K562 (cell line): ENCODE data around the gene SOX30. TPM values are rescaled to one million over a fixed set of nuclear protein-coding genes. Genes with fewer than 3 reads are reported as not detected.

Experiments
- BRD9 ChIP-seq: fragments of 450-650 bp; IDR thresholded peaks from 2 replicates; pipeline ENCODE4 v1.6.1; 2018; ENCODE audit warnings: low read depth; ENCODE audit not compliant: partially characterized antibody
- CHAMP1 ChIP-seq: fragments of 450-650 bp; IDR thresholded peaks from 2 replicates; pipeline ENCODE4 v1.6.1; 2016; ENCODE audit warnings: mild to moderate bottlenecking
- CREB1 ChIP-seq, 2 experiments: sonication (generic) in 1 of 2; formaldehyde crosslinking in 1 of 2; IDR thresholded peaks; 2 replicates each; pipeline versions ENCODE4 v1.6.1 to v1.8.0; 2012 to 2022; ENCODE audit warnings: inconsistent platforms in 1 of 2, mild to moderate bottlenecking in 1 of 2, missing genetic modification reagents in 1 of 2, moderate library complexity in 1 of 2
- CREM ChIP-seq: IDR thresholded peaks from 2 replicates; pipeline ENCODE4 v1.6.1; 2014; ENCODE audit warnings: antibody characterized with exemption, low read depth
- HDAC3 ChIP-seq: fragments of 450-650 bp; IDR thresholded peaks from 2 replicates; pipeline ENCODE4 v1.6.1; 2018; ENCODE audit warnings: borderline replicate concordance, mild to moderate bottlenecking, moderate library complexity; ENCODE audit not compliant: partially characterized antibody
- HMG20B ChIP-seq: fragments of 250-450 bp; sonication (Bioruptor Pico); IDR thresholded peaks from 2 replicates; pipeline ENCODE4 v1.5.0; 2021; ENCODE audit warnings: mild to moderate bottlenecking
- HMGN3 ChIP-seq: IDR thresholded peaks from 2 replicates; pipeline ENCODE4 v1.6.1; 2011; ENCODE audit warnings: borderline replicate concordance, low read depth, mild to moderate bottlenecking, mixed read lengths, low read length; ENCODE audit not compliant: insufficient read length; ENCODE audit errors: extremely low read depth
- MEF2D ChIP-seq: conservative IDR thresholded peaks from 2 replicates; pipeline ENCODE4 v1.6.1; 2016; ENCODE audit warnings: low read depth, missing genetic modification characterization, missing compliant biosample characterization
- MTA2 ChIP-seq: fragments of 450-650 bp; IDR thresholded peaks from 2 replicates; pipeline ENCODE4 v1.6.1; 2016; ENCODE audit warnings: low read depth
- NFIC ChIP-seq: fragments of 450-650 bp; IDR thresholded peaks from 2 replicates; pipeline ENCODE4 v1.6.1; 2017; ENCODE audit warnings: mild to moderate bottlenecking, inconsistent platforms
- PHF20 ChIP-seq: fragments of 450-650 bp; IDR thresholded peaks from 2 replicates; pipeline ENCODE4 v1.6.1; 2018; ENCODE audit not compliant: partially characterized antibody
- RBM17 ChIP-seq: fragments of 200-400 bp; formaldehyde crosslinking; IDR thresholded peaks from 2 replicates; pipeline ENCODE4 v1.6.1; 2017; ENCODE audit warnings: low read depth, mild to moderate bottlenecking, low read length, borderline replicate concordance
- RNF2 ChIP-seq: sonication (generic); IDR thresholded peaks from 2 replicates; pipeline ENCODE4 v1.6.1; 2016
- SAP30 ChIP-seq: fragments of 200-600 bp; sonication (generic); IDR thresholded peaks from 2 replicates; pipeline ENCODE4 v1.6.1; 2012; ENCODE audit warnings: borderline replicate concordance, low read depth, mild to moderate bottlenecking, moderate library complexity, low read length, control low read depth, inconsistent platforms; ENCODE audit not compliant: insufficient read depth, poor library complexity, severe bottlenecking
- SMARCE1 ChIP-seq: fragments of 450-650 bp; IDR thresholded peaks from 2 replicates; pipeline ENCODE4 v1.7.1; 2016; ENCODE audit warnings: mild to moderate bottlenecking
- SRSF1 ChIP-seq: fragments of 200-400 bp; formaldehyde crosslinking; IDR thresholded peaks from 2 replicates; pipeline ENCODE4 v1.6.1; 2017; ENCODE audit warnings: mild to moderate bottlenecking, low read depth, low read length, moderate library complexity
- TCF7 ChIP-seq: sonication (generic); IDR thresholded peaks from 2 replicates; pipeline ENCODE4 v1.6.1; 2016; ENCODE audit warnings: antibody characterized with exemption, borderline replicate concordance
- TEAD1 ChIP-seq, 2 experiments: fragments of 450-650 bp in 1 of 2; sonication (generic) in 1 of 2; formaldehyde crosslinking; IDR thresholded peaks; 2 replicates each; pipeline versions ENCODE4 v1.4.0 to v1.8.0; 2020 to 2022; ENCODE audit warnings: mild to moderate bottlenecking in 2 of 2, missing genetic modification reagents in 1 of 2
- TOE1 ChIP-seq, 2 experiments: fragments of 450-650 bp in 1 of 2; sonication (generic) in 1 of 2; formaldehyde crosslinking in 1 of 2; IDR thresholded peaks; 2 replicates each; pipeline versions ENCODE4 v1.7.1 to v1.8.0; 2016 to 2022; ENCODE audit warnings: borderline replicate concordance in 2 of 2, mild to moderate bottlenecking in 2 of 2, antibody characterized with exemption in 1 of 2, inconsistent platforms in 1 of 2, low read depth in 1 of 2, missing genetic modification reagents in 1 of 2, moderate library complexity in 1 of 2
- ZEB2 ChIP-seq: fragments of 450-650 bp; IDR thresholded peaks from 2 replicates; pipeline ENCODE4 v1.6.1; 2016
- ZKSCAN3 ChIP-seq: fragments of 250-450 bp; sonication (Bioruptor Pico); IDR thresholded peaks from 2 replicates; pipeline ENCODE4 v1.4.0; 2020
- ZNF224 ChIP-seq: sonication (generic); formaldehyde crosslinking; IDR thresholded peaks from 2 replicates; pipeline ENCODE4 v1.8.0; 2022; ENCODE audit warnings: mild to moderate bottlenecking, missing genetic modification reagents
- ZNF282 ChIP-seq: sonication (generic); formaldehyde crosslinking; IDR thresholded peaks from 2 replicates; pipeline ENCODE4 v1.8.1; 2023; ENCODE audit warnings: missing genetic modification reagents
- ZNF830 ChIP-seq: fragments of 250-450 bp; sonication (Bioruptor Pico); IDR thresholded peaks from 2 replicates; pipeline ENCODE4 v1.5.0; 2021; ENCODE audit warnings: mild to moderate bottlenecking
- polyA plus RNA-seq, 8 experiments: library from polyadenylated mRNA; depleted of rRNA in 4 of 8; stranded (reverse) in 5 of 8; unstranded in 3 of 8; fragments of >200 nt; fragmentation: Nextera tagmentation in 2 of 8; fragmentation: Illumina TruSeq in 1 of 8; extraction: Ambion mirVana in 2 of 8; extraction: Trizol in 1 of 8; gene quantifications; 2 replicates each; pipeline versions ENCODE4 v1.2.1 to v1.2.3, GENCODE V29; 2011 to 2014; ENCODE audit warnings: inconsistent platforms in 1 of 8, missing spikeins in 1 of 8
- total RNA-seq, 7 experiments: library from RNA; depleted of rRNA in 6 of 7; stranded (reverse); fragments of >200 nt in 6 of 7; fragmentation: Illumina TruSeq in 2 of 7; extraction: Trizol in 2 of 7; gene quantifications; 2 replicates each; pipeline versions ENCODE4 v1.2.1 to v1.2.3, GENCODE V29; 2011 to 2021; ENCODE audit warnings: low replicate concordance in 1 of 7
- TF ChIP-seq, protein P1 (sequence below): fragments of 450-650 bp; IDR thresholded peaks from 2 replicates; pipeline ENCODE4 v1.6.1; 2016; ENCODE audit warnings: antibody characterized with exemption
- TF ChIP-seq, protein P2 (sequence below): fragments of 450-650 bp; formaldehyde crosslinking; IDR thresholded peaks from 2 replicates; pipeline ENCODE4 v1.4.0; 2020; ENCODE audit warnings: mild to moderate bottlenecking

The SOX30 gene
- total and polyA plus RNA-seq, 9 of the 15 experiments (the other 6 are each of a cell fraction or from before 2014, with no cell fraction given) = not detected

- TF ChIP-seq TEAD1 (CRISPR knock-in tag; IDR thresholded peaks at IDR 0.05) = peak in 1 of 2 experiments; percentile 73; a peak in 1 of 4 replicates
- TF ChIP-seq ZNF224 (CRISPR knock-in tag) = no peak
- peak; percentile 86 for TF ChIP-seq HDAC3
- TF ChIP-seq NFIC = peak; percentile 89
- no peak for TF ChIP-seq HMG20B (CRISPR knock-in tag)
- TF ChIP-seq CHAMP1 = peak; percentile 60; the same call in 1 of the 2 replicates
- TF ChIP-seq, protein P1, sequence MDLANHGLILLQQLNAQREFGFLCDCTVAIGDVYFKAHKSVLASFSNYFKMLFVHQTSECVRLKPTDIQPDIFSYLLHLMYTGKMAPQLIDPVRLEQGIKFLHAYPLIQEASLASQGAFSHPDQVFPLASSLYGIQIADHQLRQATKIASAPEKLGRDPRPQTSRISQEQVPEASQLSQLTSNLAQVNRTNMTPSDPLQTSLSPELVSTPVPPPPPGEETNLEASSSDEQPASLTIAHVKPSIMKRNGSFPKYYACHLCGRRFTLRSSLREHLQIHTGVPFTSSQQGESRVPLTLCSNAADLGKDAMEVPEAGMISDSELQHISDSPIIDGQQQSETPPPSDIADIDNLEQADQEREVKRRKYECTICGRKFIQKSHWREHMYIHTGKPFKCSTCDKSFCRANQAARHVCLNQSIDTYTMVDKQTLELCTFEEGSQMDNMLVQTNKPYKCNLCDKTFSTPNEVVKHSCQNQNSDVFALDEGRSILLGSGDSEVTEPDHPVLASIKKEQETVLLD = no peak; the same call in 1 of the 2 replicates
- peak; percentile 67 for TF ChIP-seq ZEB2
- TF ChIP-seq PHF20 = no peak
- TF ChIP-seq CREM = peak; percentile 47; the same call in 1 of the 2 replicates
- TF ChIP-seq SRSF1 = no peak
- no peak for TF ChIP-seq ZNF830 (CRISPR knock-in tag)
- TF ChIP-seq HMGN3 = peak; percentile 79
- peak; percentile 30; the same call in 1 of the 2 replicates for TF ChIP-seq CREB1 (IDR thresholded peaks at IDR 0.05)
- TF ChIP-seq CREB1 (CRISPR knock-in tag; IDR thresholded peaks at IDR 0.05) = no peak
- TF ChIP-seq TOE1 (IDR thresholded peaks at IDR 0.05; ENCODE audit: borderline replicate concordance) = peak; percentile 60; the same call in 1 of the 2 replicates
- no peak for TF ChIP-seq TOE1 (CRISPR knock-in tag; IDR thresholded peaks at IDR 0.05; ENCODE audit: borderline replicate concordance, low read depth)
- no peak for TF ChIP-seq SAP30
- TF ChIP-seq MEF2D (tag) = no peak
- no peak for TF ChIP-seq ZNF282
- TF ChIP-seq SMARCE1 = peak; percentile 77
- no peak for TF ChIP-seq ZKSCAN3 (CRISPR knock-in tag)
- peak; percentile 88 for TF ChIP-seq MTA2
- 0 out of 2 replicates have a peak, but pooled peaks have one; percentile 35 for TF ChIP-seq RNF2
- no peak for TF ChIP-seq BRD9
- 0 out of 2 replicates have a peak, but pooled peaks have one; percentile 46 for TF ChIP-seq TCF7
- no peak for TF ChIP-seq RBM17
- TF ChIP-seq, protein P2, sequence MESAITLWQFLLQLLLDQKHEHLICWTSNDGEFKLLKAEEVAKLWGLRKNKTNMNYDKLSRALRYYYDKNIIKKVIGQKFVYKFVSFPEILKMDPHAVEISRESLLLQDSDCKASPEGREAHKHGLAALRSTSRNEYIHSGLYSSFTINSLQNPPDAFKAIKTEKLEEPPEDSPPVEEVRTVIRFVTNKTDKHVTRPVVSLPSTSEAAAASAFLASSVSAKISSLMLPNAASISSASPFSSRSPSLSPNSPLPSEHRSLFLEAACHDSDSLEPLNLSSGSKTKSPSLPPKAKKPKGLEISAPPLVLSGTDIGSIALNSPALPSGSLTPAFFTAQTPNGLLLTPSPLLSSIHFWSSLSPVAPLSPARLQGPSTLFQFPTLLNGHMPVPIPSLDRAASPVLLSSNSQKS (CRISPR knock-in tag) = no peak
These were observed 41.2 kb downstream of the SOX30 start (continued) for GRCh38 chr5:157610990-157611389.
